ENCODE results near the gene TMC6. TPM values are rescaled to one million over a fixed set of nuclear protein-coding genes. Genes with fewer than 3 reads are reported as not detected.

The TMC6 gene
- total RNA-seq, 1 experiment from 2014 or later: 116 TPM

- peaks cover 38% of the 10 kb centered on the region for H3K36me3 Mint-ChIP-seq (ENCODE audit: insufficient read depth, unreplicated experiment)
- DNase-seq: no peak
- no peaks in the 10 kb centered on the region for H3K9me3 Mint-ChIP-seq (ENCODE audit: low read depth, unreplicated experiment)
- BruUV-seq (replicated peaks): no TSS peak
- H3K27me3 Mint-ChIP-seq (ENCODE audit: unreplicated experiment): no peaks in the 10 kb centered on the region
- peak overlapping the region; percentile 68 for H3K4me3 Mint-ChIP-seq (ENCODE audit: low read depth, unreplicated experiment)
- no peak for TF ChIP-seq CTCF (IDR thresholded peaks at IDR 0.05; ENCODE audit: unreplicated experiment)
- intact Hi-C loops (cut with micrococcal nuclease; ENCODE audit: unreplicated experiment): no loop called here
- H3K27ac Mint-ChIP-seq (ENCODE audit: unreplicated experiment): no peak overlapping the region
- H3K4me1 Mint-ChIP-seq (ENCODE audit: low read depth, unreplicated experiment): peaks cover 50% of the 10 kb centered on the region
- CTCF ChIA-PET: interaction anchor here (1.0 to 1.3 kb wide), 2 partner anchors 12 to 36 kb away, joined by 3 read pairs; partner anchors contain the start of gene SYNGR2
Measured at GRCh38 chr17:78132767-78133178, 4.2 kb upstream of the TMC6 start.

GRCh38 chr17:78132084-78132676 is 3.6 kb upstream of the TMC6 start:
- no TSS peak for BruUV-seq (replicated peaks)
- H3K36me3 Mint-ChIP-seq (ENCODE audit: insufficient read depth, unreplicated experiment): peaks cover 44% of the 10 kb centered on the region
- no peak for TF ChIP-seq CTCF (IDR thresholded peaks at IDR 0.05; ENCODE audit: unreplicated experiment)
- H3K9me3 Mint-ChIP-seq (ENCODE audit: low read depth, unreplicated experiment): no peaks in the 10 kb centered on the region
- H3K27me3 Mint-ChIP-seq (ENCODE audit: unreplicated experiment): no peaks in the 10 kb centered on the region
- H3K4me1 Mint-ChIP-seq (ENCODE audit: low read depth, unreplicated experiment): peaks cover 44% of the 10 kb centered on the region
- H3K4me3 Mint-ChIP-seq (ENCODE audit: low read depth, unreplicated experiment): peak overlapping the region; percentile 68
- intact Hi-C loops (cut with micrococcal nuclease; ENCODE audit: unreplicated experiment): no loop called here
- DNase-seq: peak; percentile 72
- CTCF ChIA-PET: interaction anchor here (0.7 to 1.3 kb wide), 3 partner anchors 13 to 50 kb away, joined by 3 read pairs; partner anchors contain the start of gene SYNGR2
- H3K27ac Mint-ChIP-seq (ENCODE audit: unreplicated experiment): no peak overlapping the region

- no peak for TF ChIP-seq CTCF (IDR thresholded peaks at IDR 0.05; ENCODE audit: unreplicated experiment)
- BruUV-seq (replicated peaks): no TSS peak
- CTCF ChIA-PET: interaction anchor here (0.7 to 1.3 kb wide), 3 partner anchors 13 to 51 kb away, joined by 3 read pairs; partner anchors contain the start of gene SYNGR2
Measured at GRCh38 chr17:78131172-78132083, 2.9 kb upstream of the TMC6 start.

GRCh38 chr17:78130437-78131101 is 2.0 kb upstream of the TMC6 start, which contains the start of gene TMC8:
Gene TMC8, plus strand, starts transcription at chr17:78130771. Its CDS starts 818 bp downstream, at chr17:78131589.
- DNase-seq: no peak
- Mint-ChIP-seq H3K36me3 (ENCODE audit: insufficient read depth, unreplicated experiment) (peaks cover 51% of the 10 kb centered on the region), H3K4me3 (ENCODE audit: low read depth, unreplicated experiment) (peak within 1 kb of the TSS; percentile 88), H3K9me3 (ENCODE audit: low read depth, unreplicated experiment) (no peaks in the 10 kb centered on the region), H3K4me1 (ENCODE audit: low read depth, unreplicated experiment) (peaks cover 37% of the 10 kb centered on the region), H3K27me3 (ENCODE audit: unreplicated experiment) (no peaks in the 10 kb centered on the region), H3K27ac (ENCODE audit: unreplicated experiment) (peak within 1 kb of the TSS; percentile 87)
- intact Hi-C loops (cut with micrococcal nuclease; ENCODE audit: unreplicated experiment): no loop called here
- CTCF ChIA-PET: no interaction called here
- TF ChIP-seq CTCF (IDR thresholded peaks at IDR 0.05; ENCODE audit: unreplicated experiment): no peak
- BruUV-seq (replicated peaks): no TSS peak

More at GRCh38 chr17:78131172-78132083, 2.9 kb upstream of the TMC6 start:
- H3K36me3 Mint-ChIP-seq (ENCODE audit: insufficient read depth, unreplicated experiment): peaks cover 51% of the 10 kb centered on the region
- peaks cover 44% of the 10 kb centered on the region for H3K4me1 Mint-ChIP-seq (ENCODE audit: low read depth, unreplicated experiment)
- DNase-seq: no peak
- H3K9me3 Mint-ChIP-seq (ENCODE audit: low read depth, unreplicated experiment): no peaks in the 10 kb centered on the region
- H3K4me3 Mint-ChIP-seq (ENCODE audit: low read depth, unreplicated experiment): peak overlapping the region; percentile 68
- H3K27me3 Mint-ChIP-seq (ENCODE audit: unreplicated experiment): no peaks in the 10 kb centered on the region
- H3K27ac Mint-ChIP-seq (ENCODE audit: unreplicated experiment): no peak overlapping the region
- intact Hi-C loops (cut with micrococcal nuclease; ENCODE audit: unreplicated experiment): no loop called here
